CD4-positive, alpha-beta T cell (primary cell): ENCODE measurements around the gene ERBIN. TPM values are rescaled to one million over a fixed set of nuclear protein-coding genes. Genes with fewer than 3 reads are reported as not detected.

ENCODE experiments used
- ATAC-seq: fragments of 200-7000 bp; cut with Tn5 transposase; one replicate; pipeline ENCODE4 v1.10.0; 2022; ENCODE audit warnings: mild to moderate bottlenecking; ENCODE audit not compliant: poor library complexity
- CTCF ChIA-PET: fragments of 350-600 bp; sonication (Branson Sonifier 250); formaldehyde crosslinking; loops from one replicate; lab custom pipeline; 2021; ENCODE audit warnings: antibody characterized with exemption, inconsistent platforms; lab: Charles Lee
- POLR2A ChIA-PET: fragments of 350-600 bp; sonication (Branson Sonifier 250); formaldehyde crosslinking; loops from one replicate; lab custom pipeline; 2021; ENCODE audit warnings: antibody characterized with exemption, inconsistent platforms; lab: Charles Lee
- DNase-seq, 14 experiments: peaks; one replicate each; pipeline ENCODE4 v3.0.0-alpha.2; 2013 to 2020; ENCODE audit warnings: mixed read lengths in 2 of 14
- H3K27ac ChIP-seq, 2 donors: one replicate each; pipeline versions ENCODE4 v1.5.1 to v1.7.0; 2013; ENCODE audit warnings: low read length in 2 of 2, low read depth in 1 of 2, mild to moderate bottlenecking in 1 of 2
- H3K27me3 ChIP-seq, 2 experiments: 1 replicate in 1 of 2; 2 replicates in 1 of 2; pipeline versions ENCODE4 v1.6.1 to v1.7.0; 2013; ENCODE audit warnings: low read length in 2 of 2, control low read depth in 1 of 2, mild to moderate bottlenecking in 1 of 2, moderate library complexity in 1 of 2; ENCODE audit not compliant: insufficient read depth in 2 of 2, control insufficient read depth in 1 of 2
- H3K36me3 ChIP-seq: one replicate; pipeline ENCODE4 v1.6.1; 2013; ENCODE audit warnings: low read length, control low read depth; ENCODE audit not compliant: insufficient read depth
- H3K4me1 ChIP-seq: one replicate; pipeline ENCODE4 v1.6.1; 2013; ENCODE audit warnings: low read length, control low read depth; ENCODE audit not compliant: insufficient read depth
- H3K4me3 ChIP-seq: one replicate; pipeline ENCODE4 v1.5.1; 2013; ENCODE audit warnings: mild to moderate bottlenecking, low read length, moderate library complexity
- H3K9me3 ChIP-seq, 2 experiments: 1 replicate in 1 of 2; 2 replicates in 1 of 2; pipeline versions ENCODE4 v1.6.1 to v1.7.0; 2013; ENCODE audit warnings: low read length in 2 of 2, mild to moderate bottlenecking in 2 of 2, control low read depth in 1 of 2, moderate library complexity in 1 of 2; ENCODE audit not compliant: control insufficient read depth in 1 of 2, insufficient read depth in 1 of 2
- H3K27ac Mint-ChIP-seq: one replicate; pipeline ENCODE4 v1.8.0; 2020; ENCODE audit warnings: mixed read lengths
- H3K27me3 Mint-ChIP-seq: one replicate; pipeline ENCODE4 v1.8.0; 2021; ENCODE audit warnings: mixed read lengths
- H3K36me3 Mint-ChIP-seq: one replicate; pipeline ENCODE4 v1.8.0; 2021; ENCODE audit warnings: low read depth, mixed read lengths
- H3K4me1 Mint-ChIP-seq: one replicate; pipeline ENCODE4 v1.8.0; 2021; ENCODE audit warnings: low read depth, mixed read lengths
- H3K4me3 Mint-ChIP-seq: one replicate; pipeline ENCODE4 v1.8.0; 2020; ENCODE audit warnings: mild to moderate bottlenecking, mixed read lengths
- H3K9me3 Mint-ChIP-seq: one replicate; pipeline ENCODE4 v1.8.0; 2020; ENCODE audit warnings: mixed read lengths
- CTCF ChIP-seq: fragments of 200-600 bp; IDR thresholded peaks from one replicate; pipeline ENCODE4 v1.8.0; 2022; ENCODE audit warnings: antibody characterized with exemption, mild to moderate bottlenecking
- intact Hi-C, 2 experiments: fragments of 100-400 bp; cut with DNase I in 1 of 2; cut with micrococcal nuclease in 1 of 2; formaldehyde crosslinking; loops; one replicate each; pipeline versions ENCODE4 v1.15.1 to v1.9.0; 2023 to 2025; cut with DNase I, micrococcal nuclease
- total RNA-seq, 174 experiments: library from RNA in 2 of 174; stranded (reverse) in 2 of 174; gene quantifications; one replicate each; pipeline ENCODE4 v1.2.3 and lab custom pipeline; 2021 to 2026

Gene ERBIN
- total RNA-seq, 2 experiments from 2014 or later = 94.7 to 96.9 TPM

GRCh38 chr5:65910711-65911110 is 15.7 kb upstream of the ERBIN start:
- Histone ChIP-seq H3K27ac (no peak overlapping the region), H3K9me3 (peaks cover 0 to 3% of the 10 kb centered on the region in 2 experiments), H3K36me3 (no peaks in the 10 kb centered on the region), H3K27me3 (no peaks in the 10 kb centered on the region), H3K4me3 (no peak overlapping the region), H3K4me1 (no peaks in the 10 kb centered on the region)
- TF ChIP-seq CTCF = no peak
- Mint-ChIP-seq H3K9me3 (no peaks in the 10 kb centered on the region), H3K27ac (no peak overlapping the region), H3K27me3 (no peaks in the 10 kb centered on the region), H3K4me1 (peaks cover 8% of the 10 kb centered on the region), H3K4me3 (no peak overlapping the region), H3K36me3 (no peaks in the 10 kb centered on the region)
- CTCF ChIA-PET = no interaction called here
- intact Hi-C loops = no loop called here
- ATAC-seq (no peak), DNase-seq (no peak)
- POLR2A ChIA-PET = no interaction called here

DNA sequence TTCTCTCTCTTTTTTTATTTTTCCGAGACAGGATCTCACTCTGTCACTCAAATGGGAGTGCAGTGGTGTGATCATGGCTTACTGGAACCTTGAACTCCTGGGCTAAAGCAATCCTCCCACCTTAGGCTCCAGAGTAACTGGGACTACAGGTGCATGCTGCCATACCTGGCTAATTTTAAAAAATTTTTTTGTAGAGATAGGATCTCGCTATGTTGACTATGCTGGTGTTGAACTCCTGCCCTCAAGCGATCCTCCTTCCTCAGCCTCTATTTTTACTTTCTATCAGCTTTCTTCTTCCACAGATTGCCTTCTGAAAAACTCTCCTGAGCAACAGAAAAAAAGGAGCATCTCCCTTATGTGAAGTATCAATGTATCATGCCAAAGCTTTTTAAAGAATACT is 14.1 kb upstream of the ERBIN start:
- no peak for DNase-seq
- H3K27ac ChIP-seq = no peak overlapping the region
- ChIA-PET CTCF (no interaction called here), POLR2A (no interaction called here)
- Mint-ChIP-seq H3K27ac (no peak overlapping the region), H3K27me3 (no peaks in the 10 kb centered on the region), H3K9me3 (no peaks in the 10 kb centered on the region), H3K4me3 (no peak overlapping the region), H3K36me3 (no peaks in the 10 kb centered on the region), H3K4me1 (peaks cover 8% of the 10 kb centered on the region)
- no peak overlapping the region for H3K4me3 ChIP-seq
- H3K36me3 ChIP-seq = no peaks in the 10 kb centered on the region
- H3K4me1 ChIP-seq = no peaks in the 10 kb centered on the region
- H3K9me3 ChIP-seq = peaks cover 0 to 3% of the 10 kb centered on the region in 2 experiments
- TF ChIP-seq CTCF = no peak
- intact Hi-C loops = no loop called here
- no peak for ATAC-seq
- H3K27me3 ChIP-seq = no peaks in the 10 kb centered on the region

- H3K4me1 ChIP-seq = no peaks in the 10 kb centered on the region
- intact Hi-C loops = no loop called here
- ChIA-PET CTCF (no interaction called here), POLR2A (interaction anchor here (1.2 kb wide), 1 partner anchor 13 kb away, joined by 3 read pairs; the partner anchor contains the start of gene ERBIN)
- peaks cover 8% of the 10 kb centered on the region for H3K4me1 Mint-ChIP-seq
- no peaks in the 10 kb centered on the region for H3K27me3 ChIP-seq
- H3K36me3 Mint-ChIP-seq = no peaks in the 10 kb centered on the region
- H3K4me3 Mint-ChIP-seq = no peak overlapping the region
- no peaks in the 10 kb centered on the region for H3K27me3 Mint-ChIP-seq
- no peak for DNase-seq
- no peaks in the 10 kb centered on the region for H3K36me3 ChIP-seq
- peaks cover 0 to 3% of the 10 kb centered on the region in 2 experiments for H3K9me3 ChIP-seq
- H3K4me3 ChIP-seq = no peak overlapping the region
- ATAC-seq = no peak
- H3K9me3 Mint-ChIP-seq = no peaks in the 10 kb centered on the region
- no peak for TF ChIP-seq CTCF
- no peak overlapping the region for H3K27ac ChIP-seq
- no peak overlapping the region for H3K27ac Mint-ChIP-seq
These were observed 12.9 kb upstream of the ERBIN start for GRCh38 chr5:65913519-65913918.
